ENCODE data around the gene DCUN1D2.
"Not testable (repeated sequence)": the region's sequence is repeated elsewhere in the genome, so short reads cannot be mapped to it uniquely, and the experiment has no call there.

DCUN1D2 gene

DNA sequence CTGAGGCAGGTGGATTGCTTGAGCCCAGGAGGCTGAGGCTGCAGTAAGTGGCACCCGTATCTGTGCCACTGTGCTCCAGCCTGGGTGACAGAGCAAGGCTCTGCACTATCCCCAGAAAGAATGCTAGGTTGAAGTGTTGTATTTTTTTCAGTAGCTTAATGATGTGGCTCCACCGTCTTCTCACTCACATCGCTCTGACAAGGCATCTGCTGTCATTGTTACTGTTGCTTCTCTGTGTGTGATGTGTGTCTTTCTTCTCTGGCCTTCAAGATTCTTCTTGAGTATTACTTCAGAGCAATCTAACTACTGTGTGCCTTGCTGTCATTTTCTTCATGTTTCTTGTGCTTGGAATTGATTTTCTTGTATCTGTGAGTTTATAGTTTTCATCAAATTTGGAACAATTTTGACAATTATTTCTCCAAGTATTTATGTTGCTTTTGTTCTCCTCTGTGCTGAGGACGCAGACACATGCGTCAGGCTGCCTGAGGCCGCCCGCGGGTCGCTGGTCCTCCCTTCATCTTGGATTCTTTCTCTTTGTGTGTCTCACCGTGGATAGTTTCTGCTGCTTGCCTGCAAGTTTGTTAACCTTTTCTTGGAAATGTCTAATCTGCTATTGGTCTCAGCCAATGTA is 48.0 kb downstream of the DCUN1D2 start:
- H3K9ac ChIP-seq: no peak overlapping the region
- H3K9me3 ChIP-seq (replicated peaks in 1 of 11): no peaks in the 10 kb centered on the region
- no peak for TF ChIP-seq Cebpa-rat (IDR thresholded peaks at IDR 0.05)
- no peaks in the 10 kb centered on the region for H3K27me3 ChIP-seq
- H3K4me3 ChIP-seq: no peak overlapping the region
- peaks cover 22 to 45% (median 36%) of the 10 kb centered on the region in 10 experiments for H3K4me1 ChIP-seq
- no peak overlapping the region for H3K4me2 ChIP-seq
- H3K36me3 ChIP-seq: 0 out of 22 replicates have a peak, but pooled peaks cover 0 to 11% (median 0%) of the 10 kb centered on the region in 11 experiments
- H3K27ac ChIP-seq: no peak overlapping the region
- H4K20me1 ChIP-seq: no peaks in the 10 kb centered on the region

DNA sequence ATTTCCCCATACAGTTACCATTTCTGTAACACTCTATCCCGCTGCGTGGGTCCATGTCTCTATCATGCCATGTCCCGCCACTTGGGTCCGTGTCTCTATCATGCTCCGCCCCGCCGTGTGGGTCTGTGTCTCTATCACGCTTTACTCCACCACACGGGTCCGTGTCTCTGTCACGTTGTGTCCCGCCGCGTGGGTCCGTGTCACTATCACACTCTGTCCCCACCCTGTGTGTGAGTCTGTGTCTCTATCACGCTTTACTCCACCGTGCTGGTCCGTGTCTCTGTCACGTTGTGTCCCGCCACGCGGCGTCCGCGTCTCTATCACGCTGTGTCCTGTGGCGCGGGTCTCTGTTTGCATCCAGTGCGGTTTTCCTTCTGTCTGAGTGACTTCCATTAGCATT is 48.9 kb downstream of the DCUN1D2 start:
- Histone ChIP-seq H3K27ac (no peak overlapping the region), H3K9ac (no peak overlapping the region), H4K20me1 (no peaks in the 10 kb centered on the region), H3K4me3 (no peak overlapping the region), H3K4me1 (peaks cover 21 to 37% (median 32%) of the 10 kb centered on the region in 10 experiments), H3K9me3 (replicated peaks in 1 of 11) (no peaks in the 10 kb centered on the region), H3K27me3 (no peaks in the 10 kb centered on the region), H3K36me3 (0 out of 22 replicates have a peak, but pooled peaks cover 0 to 11% (median 0%) of the 10 kb centered on the region in 11 experiments), H3K4me2 (no peak overlapping the region)
- no peak for TF ChIP-seq Cebpa-rat (IDR thresholded peaks at IDR 0.05)

DNA sequence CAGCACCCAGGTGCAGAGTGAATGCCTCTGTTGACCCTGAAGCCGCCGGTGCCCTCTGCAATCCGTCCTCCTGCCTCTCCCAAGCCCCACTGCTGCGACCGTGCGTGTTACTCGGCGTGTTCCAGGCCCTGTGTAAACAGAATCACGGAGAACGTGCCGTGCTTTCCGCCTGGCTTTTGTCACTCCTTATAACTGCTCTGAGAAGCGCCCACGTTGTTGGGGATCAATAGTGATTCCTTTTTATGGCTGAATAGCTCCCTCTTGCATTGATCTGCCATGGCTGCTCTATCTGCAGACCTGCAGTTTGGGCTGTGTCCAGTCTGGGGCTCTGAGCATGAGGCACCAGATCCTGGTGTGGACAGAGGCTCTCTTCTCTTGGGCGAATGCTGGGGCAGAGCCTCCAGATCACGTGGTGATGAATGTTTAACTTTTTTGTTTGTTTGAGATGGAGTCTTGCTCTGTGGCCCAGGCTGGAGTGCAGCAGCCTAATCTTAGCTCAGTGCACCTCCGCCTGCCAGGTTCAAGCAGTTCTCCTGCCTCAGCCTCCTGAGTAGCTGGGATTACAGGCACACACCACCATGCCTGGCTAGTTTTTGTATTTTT is 53.0 kb downstream of the DCUN1D2 start:
- Histone ChIP-seq H3K4me3 (no peak overlapping the region), H3K9me3 (replicated peaks in 1 of 11) (no peaks in the 10 kb centered on the region), H3K36me3 (0 out of 22 replicates have a peak, but pooled peaks cover 0 to 10% (median 0%) of the 10 kb centered on the region in 11 experiments), H3K27me3 (peaks cover 0 to 14% (median 0%) of the 10 kb centered on the region in 11 experiments; a peak in 5 of 22 replicates), H3K27ac (no peak overlapping the region), H3K4me1 (peaks cover 10 to 18% (median 15%) of the 10 kb centered on the region in 10 experiments), H3K4me2 (no peak overlapping the region), H3K9ac (no peak overlapping the region), H4K20me1 (no peaks in the 10 kb centered on the region; a peak in 1 of 22 replicates)
- no peak for TF ChIP-seq Cebpa-rat (IDR thresholded peaks at IDR 0.05)

DNA sequence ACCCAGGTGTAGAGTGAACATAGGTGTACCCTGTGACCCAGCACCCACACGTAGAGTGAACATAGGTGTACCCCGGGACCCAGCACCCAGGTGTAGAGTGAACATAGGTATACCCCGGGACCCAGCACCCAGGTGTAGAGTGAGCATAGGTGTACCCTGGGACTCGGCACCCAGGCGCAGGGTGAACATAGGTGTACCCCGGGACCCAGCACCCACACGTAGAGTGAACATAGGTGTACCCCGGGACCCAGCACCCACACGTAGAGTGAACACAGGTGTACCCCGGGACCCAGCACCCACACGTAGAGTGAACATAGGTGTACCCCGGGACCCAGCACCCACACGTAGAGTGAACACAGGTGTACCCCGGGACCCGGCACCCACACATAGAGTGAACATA is 53.6 kb downstream of the DCUN1D2 start:
- not testable (repeated sequence) for H3K4me3 ChIP-seq; H3K9me3 ChIP-seq (replicated peaks in 1 of 11); H4K20me1 ChIP-seq; H3K9ac ChIP-seq; H3K36me3 ChIP-seq; H3K4me2 ChIP-seq; H3K27ac ChIP-seq
- Histone ChIP-seq H3K4me1 (peaks cover 15 to 25% (median 21%) of the 10 kb centered on the region in 10 experiments), H3K27me3 (peaks cover 0 to 14% (median 0%) of the 10 kb centered on the region in 11 experiments; a peak in 5 of 22 replicates)

DNA sequence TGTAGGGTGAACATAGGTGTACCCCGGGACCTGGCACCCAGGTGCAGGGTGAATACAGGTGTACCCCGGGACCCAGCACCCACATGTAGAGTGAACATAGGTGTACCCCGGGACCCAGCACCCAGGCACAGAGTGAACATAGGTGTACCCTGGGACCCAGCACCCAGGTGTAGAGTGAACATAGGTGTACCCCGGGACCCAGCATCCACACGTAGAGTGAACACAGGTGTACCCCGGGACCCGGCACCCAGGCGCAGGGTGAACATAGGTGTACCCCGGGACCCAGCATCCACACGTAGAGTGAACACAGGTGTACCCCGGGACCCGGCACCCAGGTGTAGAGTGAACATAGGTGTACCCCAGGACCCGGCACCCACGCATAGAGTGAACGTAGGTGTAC is 54.6 kb downstream of the DCUN1D2 start:
- not testable (repeated sequence) for H3K9ac ChIP-seq; H3K36me3 ChIP-seq; H3K9me3 ChIP-seq (replicated peaks in 1 of 11); H3K27ac ChIP-seq; H3K4me2 ChIP-seq; H3K4me3 ChIP-seq; H4K20me1 ChIP-seq
- Histone ChIP-seq H3K4me1 (peaks cover 15 to 34% (median 30%) of the 10 kb centered on the region in 10 experiments), H3K27me3 (peaks cover 0 to 14% (median 0%) of the 10 kb centered on the region in 11 experiments; a peak in 5 of 22 replicates)

DNA sequence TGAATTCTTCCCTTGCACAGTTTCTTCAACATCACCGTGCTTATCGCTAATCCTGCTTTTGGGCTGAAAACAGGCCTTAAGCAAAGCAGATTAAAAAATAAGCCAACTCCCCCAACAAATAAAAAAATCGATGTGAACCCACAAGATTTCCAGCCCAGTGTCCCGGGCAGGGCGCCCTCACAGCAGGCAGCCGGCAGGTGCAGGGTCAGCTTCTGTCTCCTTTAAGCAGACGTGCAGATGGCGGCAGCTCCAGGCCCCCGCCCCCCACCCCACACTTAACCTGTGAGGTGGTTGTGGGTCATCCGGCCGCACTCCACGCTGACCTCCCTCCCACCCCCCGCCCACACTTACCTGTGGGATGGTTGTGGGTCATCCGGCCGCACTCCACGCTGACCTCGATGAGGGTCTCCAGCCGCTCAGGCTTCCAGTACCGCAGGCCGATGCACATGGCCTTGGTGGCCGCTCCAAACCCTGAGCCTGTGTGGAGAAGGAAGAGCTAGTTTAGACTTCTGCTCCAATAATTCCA is 57.1 kb downstream of the DCUN1D2 start:
- Histone ChIP-seq H3K9ac (peak overlapping the region in 2 of 11 experiments; percentile 16 to 21; a peak in 3 of 22 replicates), H3K27me3 (peaks cover 0 to 30% (median 0%) of the 10 kb centered on the region in 11 experiments; a peak in 7 of 22 replicates)
- TF ChIP-seq Cebpa-rat (IDR thresholded peaks at IDR 0.05): no peak

DNA sequence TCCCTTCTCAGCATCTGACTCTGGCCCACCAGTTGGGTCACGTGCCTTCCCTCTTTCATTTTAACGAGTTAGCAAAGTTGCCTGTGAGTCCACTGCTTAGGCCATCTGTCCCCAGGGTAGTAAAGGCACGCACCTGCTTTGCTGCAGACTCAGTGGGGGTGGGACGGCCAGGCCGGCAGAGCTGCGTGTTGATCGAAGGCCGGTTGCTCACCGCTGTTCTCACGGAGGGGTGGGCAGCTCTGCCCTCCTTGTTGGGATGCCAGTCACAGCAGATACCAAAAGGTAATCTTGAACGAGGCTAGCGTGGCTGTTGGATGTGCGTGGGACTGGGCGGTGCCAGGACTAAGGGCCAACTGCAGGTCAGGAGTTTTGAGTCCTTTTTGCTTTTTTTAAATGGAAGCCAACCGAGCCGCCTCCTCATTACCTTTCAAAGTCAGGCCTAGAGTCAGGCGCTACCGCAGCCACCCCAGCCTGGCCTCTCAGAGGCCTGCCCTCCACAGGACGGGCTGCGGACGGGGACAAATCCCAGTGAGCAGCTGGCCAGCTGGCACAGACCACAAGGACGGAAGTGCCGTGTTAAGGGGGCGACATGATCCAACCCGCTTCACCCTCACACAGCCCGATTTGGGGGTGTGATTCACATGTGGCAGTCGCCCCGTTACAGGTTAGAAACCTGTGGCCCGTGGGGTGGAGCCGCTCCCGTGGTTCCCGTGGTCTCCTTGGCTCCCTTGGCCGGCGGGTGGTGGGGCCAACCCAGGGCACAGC is 57.8 kb downstream of the DCUN1D2 start:
- Histone ChIP-seq H3K27ac (peak overlapping the region in 4 of 11 experiments; percentile 12 to 46 (median 31); a peak in 6 of 22 replicates), H3K27me3 (peaks cover 0 to 38% (median 0%) of the 10 kb centered on the region in 11 experiments; a peak in 7 of 22 replicates), H3K4me1 (peaks cover 15 to 67% (median 59%) of the 10 kb centered on the region in 10 experiments), H3K4me3 (0 out of 20 replicates have a peak overlapping the region, but pooled peaks of 1 of the 10 experiments have one; percentile 22), H3K36me3 (no peaks in the 10 kb centered on the region), H3K4me2 (peak overlapping the region; percentile 60 to 98 (median 83)), H3K9ac (peak overlapping the region in 5 of 11 experiments; percentile 16 to 25 (median 21); a peak in 10 of 22 replicates), H4K20me1 (no peaks in the 10 kb centered on the region; a peak in 1 of 22 replicates), H3K9me3 (replicated peaks in 1 of 11) (no peaks in the 10 kb centered on the region)
- TF ChIP-seq Cebpa-rat (IDR thresholded peaks at IDR 0.05): no peak

More for the DNA sequence above, 57.1 kb downstream of the DCUN1D2 start:
- Histone ChIP-seq H3K27ac (peak overlapping the region in 1 of 11 experiments; percentile 46; a peak in 2 of 22 replicates), H3K4me3 (0 out of 20 replicates have a peak overlapping the region, but pooled peaks of 1 of the 10 experiments have one; percentile 22), H3K4me1 (peaks cover 15 to 59% (median 51%) of the 10 kb centered on the region in 10 experiments), H3K4me2 (peak overlapping the region; percentile 60 to 98 (median 83); a peak in 21 of 22 replicates), H3K36me3 (no peaks in the 10 kb centered on the region), H3K9me3 (replicated peaks in 1 of 11) (no peaks in the 10 kb centered on the region), H4K20me1 (no peaks in the 10 kb centered on the region; a peak in 1 of 22 replicates)

DNA sequence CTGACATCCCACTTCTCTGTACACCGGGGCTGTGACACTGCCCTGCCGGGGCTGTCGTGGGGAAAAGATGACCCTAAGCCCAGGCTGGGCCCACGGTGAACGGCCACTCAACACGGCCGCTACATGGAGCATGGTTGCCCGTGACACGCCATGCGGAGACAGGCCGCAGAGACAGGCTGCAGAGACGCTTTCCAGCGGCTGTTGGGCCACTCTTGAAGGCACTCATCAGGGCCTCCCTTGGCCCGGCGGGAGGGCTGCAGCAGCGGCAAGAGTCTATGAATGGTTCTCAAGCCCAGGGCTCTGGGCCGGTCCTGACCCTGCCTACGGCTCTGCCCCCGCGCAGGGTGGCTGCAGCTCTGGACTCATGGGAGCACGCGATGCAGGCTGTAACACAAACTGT is 59.3 kb downstream of the DCUN1D2 start:
- Histone ChIP-seq H3K4me2 (peak overlapping the region in 6 of 11 experiments; percentile 6 to 98 (median 84); a peak in 12 of 22 replicates), H3K9ac (no peak overlapping the region), H3K4me1 (peaks cover 22 to 82% (median 74%) of the 10 kb centered on the region in 10 experiments), H3K36me3 (no peaks in the 10 kb centered on the region), H4K20me1 (no peaks in the 10 kb centered on the region; a peak in 1 of 22 replicates), H3K27me3 (peaks cover 0 to 53% (median 0%) of the 10 kb centered on the region in 11 experiments; a peak in 7 of 22 replicates), H3K27ac (0 out of 22 replicates have a peak overlapping the region, but pooled peaks of 1 of the 11 experiments have one; percentile 19), H3K9me3 (replicated peaks in 1 of 11) (no peaks in the 10 kb centered on the region), H3K4me3 (no peak overlapping the region)
- TF ChIP-seq Cebpa-rat (IDR thresholded peaks at IDR 0.05): no peak
